Right lung (tissue), 5 donors: ENCODE measurements around the gene ERGIC1. TPM values are rescaled to one million over a fixed set of nuclear protein-coding genes. Genes with fewer than 3 reads are reported as not detected.
"Not testable (repeated sequence)": the region's sequence is repeated elsewhere in the genome, so short reads cannot be mapped to it uniquely, and the experiment has no call there.

ENCODE experiments used
- DNase-seq, 2 donors: peaks; one replicate each; pipeline ENCODE4 v3.0.0-alpha.2; 2013
- polyA plus RNA-seq, 5 donors: library from polyadenylated mRNA; unstranded; fragments of 120-200 nt; gene quantifications; one replicate each; pipeline versions ENCODE4 v1.2.1 to v1.2.3, GENCODE V29; 2013; ENCODE audit warnings: inconsistent platforms in 1 of 5, low replicate concordance in 1 of 5; ENCODE audit not compliant: insufficient read length in 5 of 5, insufficient read depth in 1 of 5

The ERGIC1 gene
- polyA plus RNA-seq, 5 donors = 112 to 127 (median 121) TPM

DNA sequence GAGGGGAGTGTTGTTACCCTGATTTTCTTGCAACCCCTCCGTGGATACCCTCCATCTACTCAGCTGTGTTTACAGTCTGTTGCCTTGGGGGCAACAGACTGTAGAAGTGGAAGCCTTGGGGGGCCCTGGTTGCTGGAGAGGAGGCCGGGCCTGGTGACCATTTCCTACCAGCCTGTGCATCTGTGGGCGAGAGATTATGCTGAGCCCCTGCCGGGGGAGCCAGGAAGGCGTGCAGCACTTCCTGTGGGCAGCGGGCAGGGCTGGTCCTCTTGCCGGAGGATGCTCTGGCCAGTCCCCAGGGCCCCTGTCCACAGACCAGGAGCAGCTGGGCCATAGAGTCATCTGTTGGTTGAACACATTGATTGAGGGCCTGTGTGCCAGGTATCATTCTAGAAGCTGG lies 11.1 kb downstream of the ERGIC1 start:
- DNase-seq = no peak

DNA sequence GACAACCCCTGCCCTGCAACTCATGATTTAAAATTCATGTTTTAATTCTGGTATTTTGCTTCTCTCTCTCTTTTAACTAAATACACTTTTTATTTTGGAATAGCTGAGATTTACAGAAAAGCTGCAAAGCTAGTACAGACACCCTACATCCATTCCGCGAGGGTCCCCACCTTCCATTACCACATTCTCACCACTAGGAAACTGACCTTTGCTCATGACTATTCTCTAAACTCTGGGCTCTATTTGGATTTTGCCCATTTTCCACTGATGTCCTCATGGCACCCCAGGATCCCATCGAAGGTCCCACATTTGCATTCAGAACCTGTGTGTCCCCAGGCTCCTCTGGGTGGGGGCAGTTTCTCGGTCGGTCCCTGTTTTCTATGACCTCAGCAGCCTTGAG lies 11.5 kb downstream of the ERGIC1 start:
- DNase-seq = no peak

DNA sequence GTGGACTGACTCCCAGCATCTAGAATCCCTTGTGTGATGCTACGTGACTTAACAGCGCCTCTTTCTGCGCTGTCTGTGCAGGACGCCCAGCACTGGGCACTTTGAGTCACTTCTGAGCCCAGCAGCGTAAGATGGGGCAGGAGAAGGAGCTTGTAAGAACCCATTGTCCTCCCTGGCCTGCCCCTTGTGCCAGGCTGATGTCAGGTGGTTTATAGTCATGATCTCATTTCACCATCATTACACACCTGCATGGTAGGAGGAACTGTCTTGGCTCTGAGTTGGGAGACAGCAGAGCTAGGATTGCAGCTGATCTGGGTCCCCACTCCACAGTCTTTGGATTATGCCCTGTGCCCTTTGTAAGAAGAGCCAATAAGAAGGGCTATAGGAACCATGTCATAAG lies 12.2 kb downstream of the ERGIC1 start:
- DNase-seq = no peak

DNA sequence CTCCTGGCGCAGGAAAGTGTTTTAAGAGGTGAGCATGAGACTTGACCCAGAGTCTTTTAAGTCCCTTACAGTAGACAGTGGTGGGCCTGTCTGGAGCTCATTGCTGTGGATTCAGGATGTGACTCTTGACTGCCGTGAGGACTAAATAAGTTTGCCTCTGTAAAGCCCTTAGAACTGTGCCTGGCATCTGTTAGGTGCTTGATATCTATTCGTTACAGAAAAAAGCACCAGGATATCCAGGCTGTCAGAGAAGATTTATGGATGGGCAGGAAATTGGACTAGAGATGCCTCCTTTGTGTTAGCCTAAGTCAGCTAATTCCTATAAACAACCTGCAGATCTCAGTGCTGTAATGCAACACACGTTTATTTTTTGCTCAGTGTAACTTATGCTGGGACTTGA lies 12.6 kb downstream of the ERGIC1 start:
- DNase-seq = no peak

DNA sequence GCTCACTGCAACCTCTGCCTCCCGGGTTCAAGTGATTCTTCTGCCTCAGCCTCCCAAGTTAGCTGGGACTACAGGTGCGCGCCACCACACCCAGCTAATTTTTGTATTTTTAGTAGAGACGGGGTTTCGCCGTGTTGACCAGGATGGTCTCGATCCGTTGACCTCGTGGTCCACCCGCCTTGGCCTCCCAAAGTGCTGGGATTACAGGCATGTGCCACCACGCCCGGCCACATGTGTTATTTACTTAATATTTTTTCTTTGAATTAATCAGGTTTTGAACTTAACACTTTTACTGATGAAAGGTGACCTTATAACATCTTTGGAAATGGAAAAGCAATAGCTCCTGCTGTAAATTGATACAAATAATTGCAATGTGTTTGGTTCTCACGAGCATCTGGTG lies 13.5 kb downstream of the ERGIC1 start:
- not testable (repeated sequence) for DNase-seq

DNA sequence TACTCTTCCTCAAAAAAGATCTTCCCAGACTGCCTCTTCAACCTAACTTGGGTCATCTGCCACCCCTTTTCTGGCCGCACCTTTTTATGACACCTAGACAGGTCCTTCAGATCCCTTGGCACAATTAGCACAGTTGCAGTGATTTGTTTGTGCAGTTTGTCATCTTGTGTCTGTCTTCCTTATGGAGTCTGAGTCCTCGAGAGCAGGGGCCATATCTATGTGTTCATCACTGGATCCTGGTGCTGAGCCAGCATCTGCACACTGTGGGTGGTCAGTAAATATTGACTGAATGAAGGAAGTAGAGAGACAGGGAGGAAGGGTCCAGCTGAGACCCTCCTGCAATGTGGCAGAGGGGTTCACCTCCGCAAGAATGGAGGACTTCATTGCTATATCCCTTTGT lies 14.4 kb downstream of the ERGIC1 start:
- DNase-seq = no peak

DNA sequence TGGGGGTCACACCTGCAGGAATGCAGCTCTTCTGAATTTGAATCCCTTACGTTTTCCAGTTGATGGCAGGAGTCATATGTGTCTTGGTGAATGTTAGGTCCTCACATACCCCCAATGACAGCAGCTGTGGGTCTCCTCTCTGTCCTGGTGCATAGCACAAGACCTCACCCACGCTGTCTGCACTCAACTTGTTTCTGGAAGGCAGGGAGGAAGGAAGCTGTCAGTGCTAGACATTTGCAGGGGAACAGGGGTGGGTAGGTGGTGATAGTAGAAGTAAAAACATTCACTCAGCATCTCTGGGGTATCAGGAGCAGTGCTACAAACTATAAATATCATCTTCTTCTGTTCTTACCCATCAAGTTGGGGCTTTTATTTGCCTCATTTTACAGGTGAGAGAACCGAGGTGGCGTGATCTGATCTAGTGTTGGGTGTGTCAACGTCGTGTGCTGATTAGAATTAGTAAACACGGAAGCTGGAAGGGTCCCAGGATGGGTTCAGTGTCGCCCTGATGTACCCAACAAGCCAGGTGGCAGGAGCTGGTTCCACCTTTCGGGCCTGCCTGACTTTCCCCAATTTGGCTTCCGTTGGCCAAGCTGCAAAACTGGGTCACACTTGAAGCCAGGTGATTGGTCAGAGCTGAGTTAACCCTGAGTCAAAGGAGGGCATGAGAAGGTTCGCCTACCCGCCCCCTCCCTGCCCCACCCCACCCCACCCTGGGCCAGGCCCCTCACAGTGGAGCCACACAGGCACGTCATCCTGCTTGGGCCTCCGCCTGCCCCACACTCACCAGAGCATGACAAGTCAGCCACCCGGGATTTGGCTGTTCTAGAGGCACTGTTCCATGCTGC lies 15.8 kb downstream of the ERGIC1 start:
- no peak for DNase-seq

DNA sequence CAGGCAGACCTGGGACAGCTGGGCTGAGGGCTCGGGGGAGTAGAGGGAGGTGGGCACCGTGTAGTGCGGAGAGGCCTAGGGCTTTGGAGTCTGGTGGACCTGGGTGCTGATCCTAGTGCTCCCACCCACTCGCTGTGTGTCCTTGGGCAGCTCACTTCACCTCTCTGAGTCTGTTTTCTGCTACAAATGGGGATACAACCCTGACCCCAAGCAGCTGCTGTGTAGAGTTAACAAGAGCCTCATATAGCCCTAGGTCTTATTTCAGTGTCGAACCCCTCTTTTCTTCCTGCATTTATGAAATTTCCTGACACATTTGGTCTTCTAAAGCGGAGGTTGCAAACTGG lies 16.4 kb downstream of the ERGIC1 start:
- no peak for DNase-seq

DNA sequence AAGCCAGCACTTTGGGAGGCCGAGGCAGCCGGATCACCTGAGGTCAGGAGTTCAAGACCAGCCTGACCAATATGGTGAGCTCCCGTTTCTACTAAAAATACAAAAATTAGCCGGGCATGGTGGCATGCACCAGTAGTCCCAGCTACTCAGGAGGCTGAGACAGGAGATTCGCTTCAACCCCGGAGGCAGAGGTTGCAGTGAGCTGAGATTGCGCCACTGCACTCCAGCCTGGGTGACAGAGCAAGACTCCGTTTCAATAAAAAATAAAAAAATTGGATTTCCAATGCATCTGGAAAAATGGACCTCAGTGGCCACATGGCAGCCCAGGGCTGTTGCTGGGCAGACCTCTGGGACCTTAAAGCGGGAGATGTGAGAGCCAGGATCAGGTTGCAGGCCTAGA lies 17.2 kb downstream of the ERGIC1 start:
- DNase-seq = not testable (repeated sequence)

DNA sequence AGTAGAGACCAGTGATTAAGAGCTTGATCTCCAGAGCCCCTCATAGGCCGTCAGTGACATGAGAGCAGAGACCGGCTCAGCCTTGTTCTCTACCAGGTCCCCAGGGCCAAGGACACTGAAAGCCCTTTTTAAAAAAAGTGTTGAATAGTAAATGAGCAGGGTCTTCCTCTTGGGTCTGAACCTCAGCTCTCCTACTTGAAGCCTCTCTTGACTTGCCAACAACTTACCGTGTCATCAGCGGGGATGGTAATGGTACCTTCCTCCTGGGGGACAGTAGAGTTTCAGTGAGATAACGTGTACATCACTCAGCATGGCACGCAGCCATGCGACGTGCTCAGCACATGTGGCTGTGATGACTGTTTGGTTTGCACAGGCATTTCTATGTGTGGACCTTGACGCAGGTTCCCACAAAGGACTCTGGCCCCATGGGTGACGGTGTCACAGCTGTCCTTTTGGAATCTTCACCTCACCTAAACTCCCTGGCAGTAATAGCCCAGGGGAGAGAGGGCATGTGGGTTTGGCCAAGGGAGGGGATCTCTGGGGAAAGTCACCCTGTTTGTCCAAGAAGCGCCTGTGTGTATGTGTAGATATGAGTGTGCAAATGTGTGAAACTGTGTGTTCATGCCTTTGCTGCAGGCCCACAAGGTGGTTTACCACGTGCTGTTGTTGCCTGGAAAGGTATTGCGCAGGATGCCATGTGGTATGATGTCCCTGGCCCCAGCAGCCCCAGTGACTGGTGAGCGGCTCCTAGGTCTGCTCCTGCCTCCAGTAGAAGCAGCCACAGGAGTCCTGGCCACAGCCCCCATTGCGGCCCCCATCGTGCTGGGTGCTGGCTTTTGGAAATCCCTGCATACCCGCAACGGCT lies 18.7 kb downstream of the ERGIC1 start:
- DNase-seq = no peak

DNA sequence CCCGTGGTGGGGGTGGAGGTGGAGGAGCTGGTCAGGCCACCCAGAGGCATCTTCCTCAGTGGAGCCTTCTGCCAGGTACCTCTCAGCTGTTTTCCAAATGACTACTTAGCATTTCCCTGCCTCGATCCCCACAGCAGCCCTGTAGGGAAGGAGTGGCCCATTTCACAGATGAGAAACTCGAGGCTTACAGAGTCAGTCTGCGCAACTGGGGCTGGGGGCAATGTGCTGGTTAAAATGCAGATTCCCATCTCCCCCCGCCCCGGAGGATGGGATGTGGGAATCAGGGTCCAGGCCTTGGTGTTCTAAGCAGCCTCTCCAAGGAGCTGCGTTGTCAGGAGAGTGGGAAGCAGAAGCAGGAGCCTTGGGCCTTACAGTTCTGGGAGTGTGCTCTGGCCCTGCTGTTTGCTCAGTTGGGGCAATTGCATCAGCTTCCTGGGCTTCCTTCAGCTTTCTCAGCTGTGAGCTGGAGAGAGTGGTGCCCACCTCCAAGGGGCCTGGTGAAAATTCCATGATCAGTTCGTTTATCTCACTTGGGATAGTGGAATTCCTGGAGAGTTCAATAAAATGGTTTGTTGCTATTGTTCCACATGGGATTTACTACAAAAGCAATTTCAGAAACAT lies 19.4 kb downstream of the ERGIC1 start:
- no peak for DNase-seq

DNA sequence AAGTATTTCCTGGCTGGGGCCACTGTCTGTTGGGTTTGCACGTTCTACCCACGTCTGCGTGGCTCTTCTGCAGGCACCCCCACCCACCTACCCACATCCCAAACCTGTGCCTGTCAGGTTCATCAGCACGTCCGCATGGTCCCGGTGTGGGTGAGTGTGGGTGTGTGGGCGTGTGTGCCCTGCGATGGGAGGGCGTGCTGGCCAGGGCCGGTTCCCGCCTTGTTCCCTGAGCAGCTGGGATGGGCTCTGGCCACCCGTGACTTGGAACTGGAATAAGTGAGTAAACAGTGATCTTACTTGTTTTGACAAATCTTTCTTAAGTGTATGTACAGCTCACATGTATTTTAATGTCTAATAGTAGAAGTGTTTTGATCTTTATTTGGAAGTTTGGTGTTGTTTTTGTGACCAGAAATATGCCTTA lies 20.4 kb downstream of the ERGIC1 start:
- DNase-seq = no peak

DNA sequence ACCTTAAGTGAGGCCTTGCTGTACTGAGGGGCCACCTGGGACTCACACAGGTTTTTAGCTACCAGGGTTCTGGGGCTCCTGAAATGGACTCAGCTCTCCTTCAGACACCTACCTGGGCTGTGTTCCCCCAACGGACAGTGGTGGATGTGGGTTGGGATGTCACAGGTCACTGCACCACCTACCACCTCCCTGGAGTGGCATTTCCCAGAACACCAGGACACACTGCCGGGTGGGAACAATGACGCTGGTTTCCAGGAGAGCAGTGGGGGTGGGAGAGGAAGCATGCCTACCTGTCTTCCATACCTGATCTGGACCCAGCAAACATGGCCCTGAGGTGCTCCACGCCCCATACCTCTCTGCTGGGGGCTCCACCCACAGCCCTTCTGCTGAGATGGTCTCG lies 20.9 kb downstream of the ERGIC1 start:
- no peak for DNase-seq

DNA sequence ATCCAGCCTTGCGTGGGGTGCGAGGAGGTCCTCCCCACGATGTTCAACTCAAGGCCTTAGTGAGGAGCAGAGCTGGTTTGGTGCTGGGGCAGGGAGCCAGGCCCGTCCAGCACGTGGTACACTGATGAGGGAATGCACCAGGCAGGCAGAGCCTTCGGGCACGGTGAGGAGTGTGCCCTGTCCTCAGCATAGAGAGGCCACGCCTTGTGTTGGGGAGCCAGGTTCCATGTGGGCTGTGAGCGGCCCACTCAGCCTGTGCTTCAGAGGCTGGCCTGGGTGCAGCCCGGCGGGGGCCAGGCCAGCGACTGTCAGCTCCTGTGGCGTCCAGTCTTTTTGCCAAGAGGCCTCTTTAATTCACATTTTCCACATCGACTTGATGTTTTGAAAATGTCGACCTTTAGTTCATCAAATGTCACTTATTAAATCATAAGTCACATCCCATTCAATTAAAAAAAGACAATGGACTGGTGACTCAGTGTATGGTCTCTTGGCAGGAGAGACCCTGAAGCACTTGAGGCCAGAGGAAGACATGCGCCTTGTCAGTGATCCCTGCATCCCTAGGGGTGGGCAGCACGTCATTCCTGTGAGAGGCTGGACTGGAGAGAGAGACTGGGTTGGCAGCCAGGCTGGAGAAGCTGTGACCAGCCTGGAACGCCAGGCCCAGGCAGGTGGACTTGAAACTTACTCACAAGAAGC lies 21.7 kb downstream of the ERGIC1 start:
- DNase-seq = no peak

DNA sequence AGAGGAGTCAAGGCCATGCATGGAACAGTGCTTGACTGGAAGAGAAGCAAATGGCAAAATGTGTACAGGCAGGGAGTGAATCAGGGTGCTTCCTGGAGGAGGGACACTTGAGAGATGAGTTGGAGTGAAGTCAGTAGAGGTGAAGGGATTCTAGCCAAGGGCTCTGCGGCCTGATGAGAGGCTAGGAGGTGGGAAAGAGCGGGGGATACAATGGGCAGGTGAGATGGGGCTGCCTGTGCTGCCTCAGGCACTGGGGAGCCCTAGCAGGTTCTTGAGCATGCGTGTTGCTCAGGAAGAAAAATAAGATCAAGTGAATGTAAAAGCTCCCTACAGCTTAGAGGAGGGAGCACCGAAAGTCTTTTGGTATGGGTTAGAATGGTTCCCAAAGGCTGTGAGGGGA lies 22.3 kb downstream of the ERGIC1 start:
- no peak for DNase-seq

DNA sequence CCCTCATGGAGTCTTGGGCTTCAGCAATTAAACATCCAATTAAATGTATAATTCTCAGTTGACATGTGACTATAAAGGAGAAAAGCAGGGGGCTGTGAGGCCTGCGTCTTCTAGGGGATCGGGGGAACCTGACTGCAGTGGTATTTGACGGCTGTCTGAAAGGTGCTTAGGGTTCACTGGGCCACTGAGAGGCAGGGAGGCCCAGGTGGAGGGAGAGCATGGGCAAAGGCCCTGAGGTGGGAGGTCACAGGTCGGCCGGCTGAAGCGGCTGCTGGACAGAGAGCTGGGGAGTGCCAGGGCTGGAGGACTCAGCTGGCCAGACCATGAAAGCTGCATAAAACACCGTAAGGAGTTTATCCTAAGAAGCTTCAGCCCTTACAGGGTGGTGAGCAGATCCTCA lies 23.9 kb downstream of the ERGIC1 start:
- no peak for DNase-seq

DNA sequence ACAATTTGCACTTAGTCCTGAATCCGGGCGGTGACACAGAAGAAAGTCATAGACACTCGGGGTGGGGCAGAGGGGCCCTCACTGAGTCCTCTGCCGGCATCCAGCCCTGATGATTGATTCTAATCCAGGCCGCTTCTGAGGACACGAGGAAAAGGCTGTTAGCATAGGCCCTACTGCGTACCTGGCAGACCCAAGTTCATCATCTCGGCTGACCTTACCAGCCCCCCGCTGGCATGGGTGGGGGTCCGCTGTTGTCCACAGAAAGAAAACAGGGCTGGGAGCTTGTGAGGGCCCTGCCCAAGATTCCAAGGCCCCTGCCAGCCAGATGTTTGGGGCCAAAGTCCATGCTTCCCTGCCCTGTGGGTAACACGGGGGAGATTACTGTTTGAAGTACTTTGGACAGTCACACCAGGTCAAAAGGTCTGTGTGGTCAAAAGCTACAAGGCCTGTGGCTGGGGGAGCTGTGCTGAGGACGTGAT lies 24.5 kb downstream of the ERGIC1 start:
- DNase-seq = no peak

DNA sequence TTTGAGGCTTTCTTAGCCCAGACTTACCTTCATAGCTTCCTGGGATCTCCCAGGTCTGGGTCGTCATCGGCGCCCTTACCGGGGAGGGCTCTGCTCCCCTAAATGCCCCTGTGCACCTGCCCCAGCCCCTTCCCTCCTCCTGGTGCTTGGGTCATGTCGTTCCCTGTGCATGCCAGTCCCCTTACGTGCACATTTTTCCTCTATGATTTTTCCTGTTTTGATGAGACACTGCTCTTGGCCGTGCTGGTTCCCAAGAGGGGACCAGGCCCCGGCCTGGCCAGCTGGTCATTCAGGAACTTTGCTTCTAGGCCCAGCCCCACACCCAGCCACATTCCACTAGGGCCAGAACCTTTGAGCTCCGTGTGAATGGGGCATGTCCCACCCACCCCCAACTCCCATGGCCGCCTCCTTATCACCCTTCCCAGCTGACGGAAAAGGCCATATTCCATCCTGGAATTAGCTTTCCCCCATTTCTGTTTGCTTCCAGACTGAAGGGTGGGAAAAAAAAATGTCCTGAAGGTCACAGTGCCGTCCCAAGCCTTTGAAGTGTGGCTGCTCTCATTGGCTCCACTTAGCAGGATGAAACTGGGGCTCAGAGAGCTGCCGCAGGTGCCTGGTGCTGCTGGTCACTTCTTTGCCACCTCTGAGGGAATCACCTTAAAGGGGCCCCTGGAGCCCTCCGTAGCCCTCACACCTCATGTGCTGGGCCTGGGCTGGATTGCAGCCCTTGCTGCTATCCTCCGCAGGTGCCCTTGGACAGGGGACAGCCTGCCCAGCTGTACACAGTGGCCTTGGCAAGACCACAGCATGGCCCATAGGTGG lies 25.1 kb downstream of the ERGIC1 start:
- no peak for DNase-seq

DNA sequence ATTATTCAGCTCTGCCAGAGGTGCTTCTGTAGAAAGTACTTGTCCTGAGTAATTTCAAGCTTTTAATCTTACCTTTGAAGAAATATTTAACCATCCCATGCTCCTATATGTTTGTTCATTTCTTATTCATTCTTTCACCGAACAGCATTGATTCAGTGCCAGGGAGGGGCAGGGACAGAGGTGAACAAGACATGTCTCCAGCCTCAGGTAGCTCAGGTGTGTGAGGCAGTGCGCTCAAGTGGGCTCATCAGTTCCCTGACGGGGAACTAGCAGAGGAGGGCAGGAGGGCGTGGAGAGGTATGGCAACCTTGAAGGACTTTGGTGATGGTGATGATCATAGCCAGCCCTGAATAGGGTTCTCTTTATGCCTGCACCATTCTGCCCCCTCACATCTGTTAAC lies 25.9 kb downstream of the ERGIC1 start:
- no peak for DNase-seq

DNA sequence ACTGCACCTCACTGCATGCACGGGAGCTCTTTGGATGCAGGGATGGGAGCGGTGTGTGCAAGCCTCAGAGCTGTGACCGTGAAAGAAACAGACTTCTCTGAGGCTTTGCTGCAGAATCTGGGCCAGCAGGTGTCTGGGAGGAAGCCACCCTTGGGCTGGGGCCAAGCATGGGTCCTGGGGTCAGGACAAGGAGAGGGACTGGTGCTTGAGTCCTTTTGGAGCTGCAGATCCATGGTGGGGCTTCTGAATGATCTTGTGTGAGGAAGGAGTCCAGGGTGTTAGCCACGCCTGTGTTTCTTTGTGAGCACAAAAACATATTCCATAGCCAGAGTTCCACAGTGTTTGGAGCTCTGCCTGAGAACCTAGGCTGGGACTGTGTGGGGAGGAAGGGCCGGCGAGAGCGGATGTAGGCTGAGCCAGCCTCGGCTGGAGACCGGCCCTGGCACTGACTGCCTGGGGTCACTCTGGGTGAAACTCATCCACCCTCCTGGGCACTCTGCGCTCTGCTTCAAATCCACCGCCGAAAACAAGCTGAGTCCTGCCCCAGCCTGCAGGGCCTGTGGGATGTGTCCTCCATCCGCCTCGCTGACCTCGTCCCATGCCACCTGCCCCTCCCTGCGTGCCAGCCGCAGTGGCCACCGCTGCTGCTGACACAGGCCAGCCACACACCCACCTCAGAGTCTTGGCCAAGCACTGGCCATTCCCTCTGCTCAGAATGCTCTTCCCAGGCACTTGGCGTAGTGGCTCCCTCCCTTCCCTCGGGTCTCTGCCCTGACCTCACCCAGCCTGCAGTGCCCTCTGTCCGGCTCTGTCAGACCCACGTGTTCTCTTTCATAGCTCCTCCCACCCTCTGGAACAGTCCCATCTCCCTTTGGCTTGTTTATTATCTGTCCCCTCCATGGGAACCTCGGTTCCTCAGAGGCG lies 26.7 kb downstream of the ERGIC1 start:
- no peak for DNase-seq
